Lower lobe of right lung (tissue), 2 donors: Measurements from ENCODE around the gene MYBPHL. TPM values are rescaled to one million over a fixed set of nuclear protein-coding genes. Genes with fewer than 3 reads are reported as not detected.

Source experiments
- ATAC-seq, 2 donors: fragments of 200-7000 bp; cut with Tn5 transposase; one replicate each; pipeline ENCODE4 v1.9.1; 2020 to 2022; ENCODE audit warnings: mild to moderate bottlenecking in 2 of 2, moderate library complexity in 2 of 2
- DNase-seq: peaks from one replicate; pipeline ENCODE4 v3.0.0-alpha.2; 2020
- H3K27ac ChIP-seq: fragments of 200-600 bp; one replicate; pipeline ENCODE4 v1.8.0; 2022
- H3K27me3 ChIP-seq: fragments of 200-600 bp; one replicate; pipeline ENCODE4 v1.8.0; 2022; ENCODE audit warnings: low read depth
- H3K36me3 ChIP-seq: fragments of 200-600 bp; one replicate; pipeline ENCODE4 v1.8.0; 2022; ENCODE audit warnings: mild to moderate bottlenecking
- H3K4me1 ChIP-seq: fragments of 200-600 bp; one replicate; pipeline ENCODE4 v1.8.0; 2022
- H3K4me3 ChIP-seq: fragments of 200-600 bp; one replicate; pipeline ENCODE4 v1.8.0; 2022; ENCODE audit warnings: mild to moderate bottlenecking
- H3K9me3 ChIP-seq: fragments of 200-600 bp; one replicate; pipeline ENCODE4 v1.8.0; 2022
- intact Hi-C: fragments of 100-400 bp; cut with DNase I; formaldehyde crosslinking; loops from one replicate; pipeline ENCODE4 v1.11.0; 2022
- total RNA-seq: library from RNA; stranded (reverse); fragmentation: NEBNext Ultra II Directional; extraction: Animal tissue kit (Norgen Biotek cat#: 25700); gene quantifications from one replicate; pipeline ENCODE4 v1.2.1, GENCODE V29; 2021
- TF ChIP-seq, protein P1 (sequence below): fragments of 200-600 bp; IDR thresholded peaks from one replicate; pipeline ENCODE4 v1.8.0; 2022; ENCODE audit warnings: antibody characterized with exemption, mild to moderate bottlenecking
- donor health status: DM: no; HTN: yes; CAD: no; lungs with severe emphysema.

The MYBPHL gene
- total RNA-seq, 1 donor from 2014 or later: 2.8 TPM

DNA sequence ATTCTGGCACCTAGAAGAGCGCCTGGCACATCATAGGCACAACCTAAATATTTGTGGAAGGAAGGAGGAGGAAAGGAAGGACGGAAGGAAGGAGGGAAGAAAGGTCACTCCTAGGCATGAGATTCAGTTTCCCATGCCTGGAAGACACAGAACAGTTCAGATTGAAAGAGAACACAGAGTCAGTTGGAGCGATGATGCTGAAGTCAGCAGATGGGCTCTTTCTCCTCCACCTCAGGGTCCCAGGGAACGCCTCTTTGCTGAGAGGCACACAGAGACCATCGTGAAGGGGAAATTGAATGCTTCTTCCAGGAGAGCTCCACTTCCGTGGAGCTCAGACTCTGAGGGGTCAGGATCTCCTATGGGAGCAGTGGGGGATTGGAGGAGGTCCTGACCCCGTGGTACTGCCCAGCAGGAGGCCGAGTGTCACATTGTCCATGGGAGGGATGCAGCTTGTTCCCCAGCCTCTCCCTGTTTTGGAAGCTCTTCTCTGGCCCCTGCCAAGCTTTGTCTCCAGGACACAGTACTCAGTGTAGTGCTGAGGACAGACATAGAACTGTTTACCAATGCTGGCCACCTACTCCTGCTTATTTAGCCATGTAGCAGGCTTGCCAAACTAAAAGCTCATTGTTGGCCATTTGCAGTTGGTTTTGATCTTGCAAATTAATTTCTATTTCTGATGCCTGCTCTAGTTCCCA, 2.4 kb downstream of the MYBPHL start:
- Histone ChIP-seq H3K4me3 (no peak overlapping the region), H3K9me3 (no peaks in the 10 kb centered on the region), H3K27ac (peak overlapping the region; percentile 67), H3K27me3 (no peaks in the 10 kb centered on the region), H3K36me3 (no peaks in the 10 kb centered on the region), H3K4me1 (peaks cover 54% of the 10 kb centered on the region)
- ATAC-seq: peak in 1 of 2 donors; percentile 29
- intact Hi-C loops: no loop called here
- TF ChIP-seq, protein P1, sequence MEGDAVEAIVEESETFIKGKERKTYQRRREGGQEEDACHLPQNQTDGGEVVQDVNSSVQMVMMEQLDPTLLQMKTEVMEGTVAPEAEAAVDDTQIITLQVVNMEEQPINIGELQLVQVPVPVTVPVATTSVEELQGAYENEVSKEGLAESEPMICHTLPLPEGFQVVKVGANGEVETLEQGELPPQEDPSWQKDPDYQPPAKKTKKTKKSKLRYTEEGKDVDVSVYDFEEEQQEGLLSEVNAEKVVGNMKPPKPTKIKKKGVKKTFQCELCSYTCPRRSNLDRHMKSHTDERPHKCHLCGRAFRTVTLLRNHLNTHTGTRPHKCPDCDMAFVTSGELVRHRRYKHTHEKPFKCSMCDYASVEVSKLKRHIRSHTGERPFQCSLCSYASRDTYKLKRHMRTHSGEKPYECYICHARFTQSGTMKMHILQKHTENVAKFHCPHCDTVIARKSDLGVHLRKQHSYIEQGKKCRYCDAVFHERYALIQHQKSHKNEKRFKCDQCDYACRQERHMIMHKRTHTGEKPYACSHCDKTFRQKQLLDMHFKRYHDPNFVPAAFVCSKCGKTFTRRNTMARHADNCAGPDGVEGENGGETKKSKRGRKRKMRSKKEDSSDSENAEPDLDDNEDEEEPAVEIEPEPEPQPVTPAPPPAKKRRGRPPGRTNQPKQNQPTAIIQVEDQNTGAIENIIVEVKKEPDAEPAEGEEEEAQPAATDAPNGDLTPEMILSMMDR: no peak
- no peak for DNase-seq

DNA sequence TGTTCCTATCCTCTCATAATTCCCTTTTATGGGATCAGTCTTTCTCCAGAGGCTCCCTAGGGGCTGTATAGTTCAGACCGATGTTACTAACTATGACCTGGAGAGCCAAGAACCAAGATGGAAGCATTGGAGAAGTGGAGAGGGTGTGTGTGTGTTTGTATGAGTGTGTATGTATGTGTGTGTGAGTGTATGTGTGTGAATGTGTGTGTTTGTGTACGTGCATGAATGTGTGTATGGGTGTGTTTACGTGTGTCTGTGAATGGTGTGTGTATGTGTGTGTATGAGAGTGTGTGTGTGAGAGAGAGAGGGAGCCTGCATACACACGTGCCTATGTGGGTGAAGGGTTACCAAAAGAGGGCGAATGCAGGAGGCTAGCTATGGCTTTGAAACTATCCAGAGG, 4.9 kb downstream of the MYBPHL start:
- no peaks in the 10 kb centered on the region for H3K36me3 ChIP-seq
- no peak for DNase-seq
- intact Hi-C loops: no loop called here
- ATAC-seq: no peak
- TF ChIP-seq, protein P1: no peak
- no peak overlapping the region for H3K4me3 ChIP-seq
- H3K9me3 ChIP-seq: no peaks in the 10 kb centered on the region
- H3K27me3 ChIP-seq: no peaks in the 10 kb centered on the region
- no peak overlapping the region for H3K27ac ChIP-seq
- H3K4me1 ChIP-seq: peaks cover 57% of the 10 kb centered on the region

DNA sequence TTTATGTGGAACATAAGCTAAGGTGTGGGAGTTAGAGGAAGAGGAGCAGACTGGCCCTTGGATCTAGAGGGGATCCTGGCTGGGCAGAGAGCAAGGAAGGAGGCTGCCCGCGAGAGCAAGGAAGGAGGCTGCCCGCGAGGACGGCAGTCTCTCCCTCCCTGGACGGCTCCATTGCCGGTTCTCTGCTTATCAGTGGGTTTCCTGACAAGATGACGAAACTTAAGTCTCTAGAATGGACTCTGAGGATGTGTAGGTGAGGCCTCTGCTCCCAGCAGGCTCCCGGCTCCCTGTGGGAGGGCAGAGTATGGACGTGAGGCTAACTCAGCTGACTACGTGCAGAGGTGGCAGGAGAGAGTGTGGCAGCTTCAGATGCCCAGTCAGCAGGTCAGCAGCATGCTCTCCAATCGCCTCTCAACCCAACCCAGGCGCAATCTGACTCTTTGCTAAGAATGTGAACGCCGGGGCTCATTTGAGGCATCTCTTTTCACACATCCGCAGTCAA, 6.1 kb downstream of the MYBPHL start:
- TF ChIP-seq, protein P1: no peak
- H3K36me3 ChIP-seq: no peaks in the 10 kb centered on the region
- H3K27me3 ChIP-seq: no peaks in the 10 kb centered on the region
- DNase-seq (no peak), ATAC-seq (no peak)
- H3K4me1 ChIP-seq: peaks cover 45% of the 10 kb centered on the region
- no peak overlapping the region for H3K4me3 ChIP-seq
- H3K27ac ChIP-seq: no peak overlapping the region
- intact Hi-C loops: no loop called here
- no peaks in the 10 kb centered on the region for H3K9me3 ChIP-seq

DNA sequence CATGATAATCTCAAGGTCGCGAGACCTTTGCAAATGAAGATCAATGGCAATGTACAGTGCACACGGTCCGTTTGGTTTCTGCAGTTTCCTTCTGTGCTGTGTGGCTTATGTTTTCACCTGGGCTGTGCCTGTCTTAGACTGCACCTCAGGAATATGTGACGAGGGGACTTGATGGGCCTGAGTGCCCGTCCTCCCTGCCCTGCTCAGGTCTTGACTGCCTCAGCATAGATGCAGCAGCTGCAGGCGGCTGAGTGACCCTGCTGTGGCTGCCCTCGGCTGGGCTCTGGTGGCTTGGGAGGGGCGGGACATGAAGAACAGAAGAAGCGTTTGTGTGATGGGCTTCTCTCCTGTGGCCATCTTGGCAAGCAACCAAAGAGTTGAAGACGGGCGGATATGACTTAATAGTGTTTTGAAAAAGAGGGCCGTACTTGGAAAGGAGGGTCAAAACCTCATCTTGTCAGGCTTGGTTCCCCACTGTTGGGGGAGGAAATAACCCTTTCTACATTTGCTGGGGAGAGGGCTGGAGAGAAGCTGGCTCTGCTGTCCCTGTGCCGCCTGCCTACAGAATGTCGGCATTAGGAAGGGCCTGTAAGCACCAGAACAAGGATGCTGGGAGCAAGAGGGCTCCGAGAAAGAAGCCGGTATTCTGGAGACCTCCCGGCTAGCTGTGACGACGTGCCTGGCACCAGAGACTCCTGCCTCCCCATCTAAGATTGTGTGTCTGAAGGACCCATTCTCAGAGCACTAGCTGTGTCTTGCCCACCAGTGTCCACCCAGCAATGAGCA, 7.1 kb downstream of the MYBPHL start:
- H3K27ac ChIP-seq: peak overlapping the region; percentile 73
- H3K9me3 ChIP-seq: no peaks in the 10 kb centered on the region
- peak; percentile 5 to 18 for ATAC-seq
- no peak overlapping the region for H3K4me3 ChIP-seq
- H3K36me3 ChIP-seq: no peaks in the 10 kb centered on the region
- peaks cover 37% of the 10 kb centered on the region for H3K4me1 ChIP-seq
- H3K27me3 ChIP-seq: no peaks in the 10 kb centered on the region
- intact Hi-C loops: no loop called here
- no peak for DNase-seq
- TF ChIP-seq, protein P1: no peak

DNA sequence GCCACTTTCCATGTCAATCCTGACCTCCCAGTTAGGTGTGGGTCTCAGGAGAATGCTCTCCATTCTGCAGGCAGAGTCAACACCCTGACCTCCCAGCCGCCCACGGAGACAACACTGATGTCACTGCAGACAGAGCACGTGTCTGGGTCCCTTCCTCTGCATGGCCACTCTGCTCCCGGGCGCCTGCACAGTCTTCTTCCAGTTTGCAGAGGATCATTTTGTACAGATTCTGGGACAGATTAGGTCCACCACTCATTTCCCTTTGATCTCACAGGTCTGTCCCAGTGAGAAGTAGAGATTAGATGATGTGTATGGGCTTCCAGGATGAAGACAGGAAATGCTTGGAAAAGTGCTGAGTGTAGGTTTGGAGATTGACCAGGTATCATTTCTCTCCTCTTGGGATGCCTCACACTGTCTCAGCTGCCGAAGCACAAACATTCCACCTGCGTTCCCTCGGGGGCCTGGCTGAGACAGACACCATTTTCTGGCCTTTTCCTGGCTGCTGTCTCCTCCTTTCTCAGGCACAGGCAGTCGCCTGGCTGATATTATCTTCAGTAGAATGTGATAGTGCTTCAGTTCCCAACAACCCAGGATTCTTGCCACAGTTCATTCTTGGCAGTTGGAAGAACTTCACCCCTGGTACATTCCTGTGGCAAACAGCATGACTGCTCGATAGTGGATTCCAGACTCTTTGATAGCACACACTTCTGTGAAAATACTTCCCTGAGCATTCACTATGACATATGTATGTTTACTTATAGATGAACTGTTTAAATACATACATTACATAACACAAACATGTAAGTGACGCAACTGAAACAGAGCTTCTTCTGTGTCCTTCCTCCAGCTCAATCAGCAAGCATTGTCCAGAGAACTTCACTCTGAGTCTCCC, 7.9 kb downstream of the MYBPHL start:
- Histone ChIP-seq H3K27ac (peak overlapping the region; percentile 73), H3K27me3 (no peaks in the 10 kb centered on the region), H3K9me3 (no peaks in the 10 kb centered on the region), H3K4me3 (no peak overlapping the region), H3K36me3 (no peaks in the 10 kb centered on the region), H3K4me1 (peaks cover 28% of the 10 kb centered on the region)
- peak; percentile 66 to 70 for ATAC-seq
- TF ChIP-seq, protein P1: no peak
- peak; percentile 70 for DNase-seq
- intact Hi-C loops: no loop called here
